MV-4-11 (cell line): ENCODE results near the gene NGB.
"Not testable (repeated sequence)": the region's sequence is repeated elsewhere in the genome, so short reads cannot be mapped to it uniquely, and the experiment has no call there.

ENCODE experiments used
- DNase-seq: peaks from one replicate; lab custom pipeline; 2025; lab: John Stamatoyannopoulos, UW

Gene NGB

DNA sequence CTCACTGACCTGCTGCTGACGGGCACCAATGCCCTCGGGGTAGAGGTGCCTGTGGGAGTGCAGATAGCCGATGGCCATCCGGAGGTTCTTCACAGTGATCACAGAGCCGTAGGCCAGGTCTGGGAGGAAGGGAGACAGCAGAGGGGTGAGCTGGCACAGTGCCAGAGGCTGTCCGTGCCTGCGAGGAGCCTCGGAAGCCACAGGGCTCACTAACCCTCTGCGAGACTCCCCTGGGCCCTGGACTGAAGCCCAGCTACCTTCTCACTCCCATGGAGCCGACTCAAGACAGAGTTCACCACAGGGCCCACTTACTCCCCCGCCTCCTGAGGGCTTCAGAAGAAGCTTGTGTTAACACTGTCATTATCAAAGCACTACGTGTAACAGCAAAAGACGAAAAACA lies 25.1 kb upstream of the NGB start:
- DNase-seq = no peak

DNA sequence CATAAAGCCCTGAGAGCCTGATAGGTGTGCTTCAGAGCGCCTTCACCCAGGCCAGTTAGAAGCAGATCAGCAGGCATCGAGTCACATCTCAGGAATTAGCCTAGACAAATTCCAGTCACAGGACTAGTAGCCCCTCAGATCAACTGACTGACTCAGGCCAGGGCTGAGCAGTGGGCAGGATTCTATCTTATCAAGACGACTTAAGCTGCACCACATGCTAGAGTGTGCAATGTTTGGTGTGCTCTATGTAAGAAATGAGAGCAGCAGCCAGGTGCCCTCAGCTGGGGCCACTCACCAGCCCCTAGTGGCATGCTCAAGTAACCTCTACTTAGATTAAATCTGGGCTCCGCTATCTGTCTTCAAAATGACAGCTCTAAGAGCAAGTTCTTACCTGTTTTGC lies 19.7 kb upstream of the NGB start:
- no peak for DNase-seq

DNA sequence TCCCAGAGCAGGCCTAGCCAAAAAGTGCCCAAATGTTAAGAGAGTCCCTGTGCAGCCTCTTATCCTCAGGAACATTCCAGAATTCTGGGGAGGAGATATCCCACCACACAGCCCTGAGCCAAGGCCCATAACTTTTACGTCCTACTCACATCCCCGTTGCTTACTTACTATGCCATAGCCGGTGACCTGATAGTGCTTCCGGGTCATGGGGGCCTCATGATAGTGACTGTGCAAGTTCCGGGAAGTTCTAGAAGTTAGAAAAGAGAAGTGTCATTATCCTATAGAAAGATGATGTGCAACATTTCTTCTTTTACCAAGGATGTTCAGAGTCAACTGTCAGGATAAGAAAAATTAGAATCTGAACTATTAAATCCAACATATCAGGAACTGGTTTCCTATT lies 15.6 kb upstream of the NGB start:
- no peak for DNase-seq

DNA sequence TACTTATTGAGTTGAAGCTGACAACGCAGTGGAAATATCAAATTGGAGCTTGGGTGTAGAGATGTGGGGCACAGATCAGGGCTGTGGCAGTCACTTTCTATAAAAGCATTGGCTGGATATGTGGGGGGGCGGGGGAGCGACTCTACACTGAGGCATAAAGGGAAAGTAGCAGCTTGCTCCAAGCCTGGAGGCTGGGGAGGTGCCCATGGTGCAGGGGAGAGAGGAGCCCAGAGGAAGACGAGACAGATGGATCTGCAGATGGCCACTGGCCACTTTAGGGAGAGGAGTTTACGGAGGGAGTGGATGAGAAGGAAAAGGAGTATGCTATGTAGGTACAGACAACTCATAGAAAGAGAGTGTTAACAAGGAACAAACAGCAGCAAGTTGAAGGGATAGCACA lies 13.5 kb upstream of the NGB start:
- DNase-seq = no peak

DNA sequence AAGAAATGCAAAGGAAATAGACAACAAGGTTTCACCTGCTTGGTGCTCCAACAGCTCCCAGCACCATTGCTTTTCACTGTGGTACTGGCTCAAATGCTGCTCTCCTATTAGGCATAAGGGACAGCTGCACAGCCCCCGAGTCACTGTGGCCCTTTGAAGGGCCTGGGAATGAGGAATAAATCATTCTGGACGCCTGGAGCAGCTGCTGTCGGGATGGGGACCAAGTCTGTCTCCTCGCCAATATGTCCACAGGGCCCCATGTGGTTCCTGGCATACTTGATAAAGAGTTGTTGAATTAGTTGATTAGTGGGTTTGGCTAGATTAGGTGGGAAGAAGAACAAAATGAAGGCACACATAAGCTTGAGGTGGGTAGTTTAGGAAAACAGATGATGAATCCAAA lies 13.1 kb upstream of the NGB start:
- DNase-seq = no peak

DNA sequence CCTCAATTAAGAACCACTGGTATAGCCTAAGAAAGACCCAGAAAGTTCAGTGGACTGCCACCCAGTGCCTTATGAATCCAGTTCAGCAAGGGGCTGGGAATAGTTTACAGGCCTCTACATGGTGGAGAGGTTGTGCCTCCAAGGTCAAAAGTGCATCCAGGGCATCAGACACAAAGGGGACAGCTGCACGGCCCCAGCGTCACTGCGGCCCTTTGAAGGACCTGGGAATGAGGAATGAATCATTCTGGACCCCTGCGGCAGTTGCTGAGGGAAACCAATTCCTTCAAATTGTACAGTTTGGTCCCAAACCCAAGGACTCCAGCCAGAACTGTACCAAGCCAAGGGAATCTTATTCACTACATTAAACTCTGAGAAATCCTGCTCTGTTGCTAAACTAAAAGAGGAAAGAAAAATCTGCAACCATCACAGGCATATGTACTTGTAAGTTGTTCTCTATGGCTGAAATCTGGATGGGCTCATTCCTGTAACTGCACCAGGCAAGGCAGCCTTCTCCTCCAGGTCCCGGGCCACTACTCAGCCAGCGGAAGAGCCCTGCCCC lies 10.9 kb upstream of the NGB start:
- no peak for DNase-seq

DNA sequence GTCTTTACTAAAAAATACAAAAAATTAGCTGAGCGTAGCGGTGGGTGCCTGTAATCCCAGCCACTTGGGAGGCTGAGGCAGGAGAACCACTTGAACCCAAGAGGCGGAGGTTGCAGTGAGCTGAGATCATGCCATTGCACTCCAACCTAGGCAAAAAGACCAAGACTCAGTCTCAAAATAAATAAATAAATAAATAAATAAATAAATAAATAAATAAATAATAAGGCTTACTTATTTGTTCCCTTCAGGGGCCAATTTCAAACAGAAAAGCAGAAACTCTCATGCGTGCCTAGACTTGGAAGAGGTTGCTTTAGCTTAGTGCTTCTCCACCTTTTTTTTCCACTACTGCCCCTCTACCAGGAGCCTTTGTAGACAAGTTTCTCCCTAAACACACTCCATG lies 9.9 kb upstream of the NGB start:
- not testable (repeated sequence) for DNase-seq

DNA sequence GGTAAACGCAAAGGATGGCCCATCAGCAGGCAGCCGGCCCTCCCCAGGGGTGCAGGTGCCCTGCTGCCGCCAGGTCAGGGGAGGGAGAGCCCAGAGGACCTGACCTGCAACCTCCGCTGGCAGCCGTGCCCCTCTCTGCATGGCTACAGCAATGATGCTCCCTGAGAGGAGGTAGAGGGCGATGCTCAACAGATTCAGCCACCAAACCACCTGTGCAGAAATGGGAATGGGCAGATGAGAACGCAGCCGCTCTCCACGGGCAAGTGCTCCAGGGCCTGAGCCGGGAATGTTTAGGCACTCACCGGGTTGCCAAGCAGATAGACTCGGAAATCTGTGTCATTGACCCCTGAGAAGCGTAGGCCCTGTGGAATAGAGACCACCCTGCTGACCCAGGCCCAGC lies 8.7 kb upstream of the NGB start:
- DNase-seq = no peak

DNA sequence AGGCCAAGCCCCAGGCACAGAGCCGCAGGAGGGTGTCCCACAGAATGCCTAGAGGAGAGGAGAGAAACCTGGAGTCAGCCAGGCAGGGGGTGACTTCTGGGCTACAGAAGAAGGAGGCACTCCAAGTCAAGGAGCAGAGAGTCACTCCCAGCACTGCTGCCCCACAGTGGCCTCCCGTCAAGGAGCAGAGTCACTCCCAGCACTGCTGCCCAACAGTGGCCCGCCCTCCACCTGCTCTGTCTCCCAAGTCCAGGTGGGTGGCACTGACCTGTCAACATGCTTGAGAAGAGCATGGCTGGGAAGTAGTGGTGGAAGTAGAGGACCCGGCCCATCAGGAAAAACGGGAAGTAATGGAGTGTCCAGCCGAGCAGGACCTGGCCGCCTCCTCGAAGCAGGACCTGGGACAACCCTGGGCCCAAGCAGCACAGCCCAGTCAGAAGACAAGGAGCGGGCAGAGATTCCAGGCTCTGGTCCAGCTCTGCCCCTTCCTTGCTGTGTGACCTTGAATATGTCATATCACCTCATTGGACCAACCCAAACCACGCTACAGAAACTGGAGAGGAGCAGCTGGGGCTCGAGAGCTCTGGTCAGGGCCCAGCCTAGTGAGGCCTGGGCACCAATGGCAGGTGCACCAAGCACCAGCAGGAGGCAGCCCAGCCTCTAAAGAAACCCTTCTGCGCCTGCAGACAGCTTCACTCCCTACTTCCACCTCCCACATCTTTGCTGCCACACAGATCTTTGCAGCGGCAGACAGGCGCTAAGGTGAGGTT lies 7.6 kb upstream of the NGB start:
- no peak for DNase-seq

DNA sequence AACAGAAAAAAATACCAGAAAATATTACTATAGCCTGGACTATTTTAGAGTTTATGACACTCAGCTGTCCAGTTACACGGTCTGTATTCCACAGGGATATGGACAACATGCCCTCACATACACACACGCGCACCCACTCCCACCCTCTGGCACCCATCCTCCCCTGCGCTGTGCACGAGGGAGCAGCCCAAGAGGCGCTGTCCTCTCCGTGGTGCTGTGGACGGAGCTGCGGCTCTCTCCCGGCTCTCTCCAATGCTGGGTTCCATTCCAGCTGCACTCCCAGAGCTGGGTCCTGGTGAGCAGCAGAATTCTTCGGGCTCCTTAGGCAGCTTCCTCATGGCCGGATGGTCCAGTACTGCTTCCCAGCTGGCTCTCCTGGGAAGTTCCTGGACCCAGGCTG lies 6.0 kb upstream of the NGB start:
- no peak for DNase-seq

DNA sequence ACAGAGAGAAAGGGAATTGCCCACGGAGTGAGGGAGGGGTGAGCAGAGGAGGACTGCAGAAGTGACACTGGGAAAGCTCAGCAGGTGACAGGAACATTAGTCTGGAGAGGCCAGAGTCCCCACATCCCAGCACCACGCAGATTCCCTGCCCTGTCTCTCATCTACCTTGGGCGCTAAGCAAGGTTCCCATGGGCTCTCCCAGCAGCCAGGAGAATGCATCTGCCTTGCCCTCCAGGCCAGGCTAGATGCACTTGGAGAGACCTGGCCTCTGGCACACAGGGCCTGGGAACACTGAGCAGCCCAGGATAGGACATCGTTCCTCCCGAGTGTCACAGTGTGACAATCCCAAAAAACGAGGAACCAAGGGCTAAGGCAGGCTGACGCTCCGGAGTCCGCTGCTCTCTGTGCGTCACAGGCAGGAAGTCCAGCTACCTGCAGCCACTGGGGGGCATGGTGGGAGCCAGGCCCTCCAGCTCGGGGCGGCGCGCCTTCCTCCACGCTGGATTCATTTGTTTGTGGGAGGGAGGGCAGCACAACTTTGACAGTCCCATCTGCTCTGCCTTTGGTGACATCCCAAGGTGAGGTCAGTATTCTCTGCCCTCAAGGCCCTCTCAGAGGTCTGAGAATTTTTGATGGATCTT lies 5.4 kb upstream of the NGB start:
- DNase-seq = no peak

DNA sequence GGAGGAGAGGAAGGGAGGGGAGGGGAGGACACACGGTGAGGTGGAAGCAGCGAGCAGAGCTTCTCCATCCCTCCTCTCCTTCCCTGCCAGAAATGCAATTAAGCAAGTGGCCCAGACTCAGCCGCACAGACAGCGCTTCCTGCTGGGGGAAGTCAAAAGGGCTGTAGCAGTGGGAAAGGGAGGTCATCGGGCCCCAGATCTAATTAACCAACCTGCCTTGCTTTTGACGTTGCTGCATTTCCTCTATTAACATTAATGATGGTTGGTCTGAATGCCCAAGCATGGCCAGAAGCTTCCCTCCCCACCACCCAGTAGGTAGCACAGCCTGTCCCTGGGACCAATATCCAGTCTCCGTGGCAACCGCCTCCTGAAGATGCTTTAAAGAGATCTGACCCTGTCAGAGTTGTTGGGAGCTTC lies 4.6 kb upstream of the NGB start:
- DNase-seq = no peak

DNA sequence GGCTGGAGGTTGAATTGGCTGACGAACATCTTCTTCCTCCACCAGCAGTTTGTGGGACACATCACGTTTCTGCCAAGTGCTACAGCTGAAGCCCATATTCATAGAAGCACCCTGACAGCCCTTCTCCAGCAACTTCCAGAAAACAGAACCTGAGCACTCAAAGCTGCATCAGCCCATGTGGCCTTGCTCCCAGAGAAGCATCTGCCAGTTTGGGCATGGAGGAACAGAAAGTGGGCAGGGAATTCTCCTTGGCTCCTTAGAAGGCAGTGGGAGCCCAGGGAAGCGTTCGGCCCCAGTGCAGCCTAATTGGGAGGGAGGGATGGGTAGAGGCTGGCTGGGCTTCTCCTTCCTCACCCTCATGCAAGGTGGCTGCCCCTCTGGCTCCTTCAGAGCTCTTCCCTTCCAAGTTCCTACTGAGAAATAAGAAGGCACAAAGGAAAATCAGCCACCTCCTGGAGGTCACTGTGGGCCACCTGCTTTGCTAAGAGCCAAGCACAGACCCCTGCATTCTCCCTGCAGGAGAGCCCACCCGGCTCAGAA lies 4.1 kb upstream of the NGB start:
- no peak for DNase-seq

DNA sequence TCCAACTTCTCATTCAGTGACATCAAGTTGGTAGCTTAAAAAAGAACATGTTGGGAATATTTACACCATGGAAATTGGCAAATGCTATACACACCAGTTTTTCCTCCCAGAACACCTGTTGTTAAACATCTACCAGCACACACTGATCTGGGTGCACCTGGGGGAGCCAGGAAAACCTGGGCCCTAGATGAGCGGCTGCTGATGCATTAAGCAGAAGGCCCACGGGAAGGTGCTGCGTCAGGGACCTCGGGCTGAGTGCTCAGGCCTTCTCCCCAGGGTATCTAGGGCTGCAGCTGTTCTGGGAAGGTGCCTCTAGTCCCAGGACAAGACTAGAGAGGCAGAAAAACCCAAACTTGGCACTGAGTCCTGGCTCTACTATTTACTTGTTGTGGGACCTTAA lies 2.8 kb upstream of the NGB start:
- no peak for DNase-seq

DNA sequence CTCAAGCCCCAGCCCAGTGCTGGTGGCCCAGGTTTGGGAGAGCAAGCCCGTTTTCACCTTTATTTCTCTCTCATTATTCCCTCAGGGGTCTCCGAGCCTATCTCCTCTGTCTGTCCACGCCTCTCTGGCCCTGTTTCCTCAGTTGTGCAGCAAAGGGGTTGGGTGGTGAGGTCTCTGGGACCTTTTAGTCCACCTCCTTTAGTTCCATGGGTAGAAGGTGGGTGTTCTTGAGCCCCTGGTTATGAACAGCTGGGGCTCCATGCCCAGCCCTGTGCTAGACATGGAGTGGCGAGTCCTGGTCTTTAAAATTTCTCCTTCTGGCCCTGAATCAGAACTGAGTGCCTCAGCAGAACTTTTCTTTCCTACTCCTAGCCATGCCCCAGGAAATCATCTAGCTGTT lies 1.3 kb upstream of the NGB start:
- no peak for DNase-seq

DNA sequence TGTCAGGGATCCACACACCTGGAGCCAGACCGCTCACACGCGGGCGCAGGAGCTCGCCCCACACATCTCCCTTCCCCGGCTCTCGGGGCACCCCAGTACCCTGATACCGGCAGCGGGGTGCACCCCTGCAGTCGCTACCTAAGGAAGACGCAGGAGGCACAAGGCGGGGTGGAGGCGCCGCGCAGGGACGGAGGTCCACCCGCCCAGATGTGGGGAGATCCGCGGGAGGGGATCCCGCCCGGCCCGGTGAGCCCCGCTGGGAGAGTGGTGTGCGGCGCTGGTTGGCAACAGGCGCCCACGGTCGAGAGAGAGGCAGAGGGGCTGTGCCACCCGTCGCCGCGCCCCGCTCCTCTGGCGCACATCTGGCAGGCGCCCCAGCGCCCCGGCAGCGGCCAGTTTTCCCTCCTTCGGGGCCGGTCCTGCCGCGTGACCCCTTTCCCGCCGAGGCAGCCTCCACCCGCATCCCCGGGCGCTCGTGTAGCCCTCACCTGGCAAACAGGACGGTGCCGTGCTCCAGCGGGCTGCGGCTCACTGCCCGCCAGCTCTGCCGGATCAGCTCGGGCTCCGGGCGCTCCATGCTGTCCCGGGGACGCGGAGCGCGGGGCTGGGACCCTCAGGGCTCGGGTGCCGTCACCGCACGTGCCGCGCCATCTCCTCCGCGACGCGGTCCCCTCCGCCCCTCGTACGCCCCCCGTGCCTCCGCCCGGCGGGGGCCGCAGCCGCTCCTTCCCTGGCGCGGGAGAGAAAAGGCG lies 469 bp downstream of the NGB start:
- no peak for DNase-seq

DNA sequence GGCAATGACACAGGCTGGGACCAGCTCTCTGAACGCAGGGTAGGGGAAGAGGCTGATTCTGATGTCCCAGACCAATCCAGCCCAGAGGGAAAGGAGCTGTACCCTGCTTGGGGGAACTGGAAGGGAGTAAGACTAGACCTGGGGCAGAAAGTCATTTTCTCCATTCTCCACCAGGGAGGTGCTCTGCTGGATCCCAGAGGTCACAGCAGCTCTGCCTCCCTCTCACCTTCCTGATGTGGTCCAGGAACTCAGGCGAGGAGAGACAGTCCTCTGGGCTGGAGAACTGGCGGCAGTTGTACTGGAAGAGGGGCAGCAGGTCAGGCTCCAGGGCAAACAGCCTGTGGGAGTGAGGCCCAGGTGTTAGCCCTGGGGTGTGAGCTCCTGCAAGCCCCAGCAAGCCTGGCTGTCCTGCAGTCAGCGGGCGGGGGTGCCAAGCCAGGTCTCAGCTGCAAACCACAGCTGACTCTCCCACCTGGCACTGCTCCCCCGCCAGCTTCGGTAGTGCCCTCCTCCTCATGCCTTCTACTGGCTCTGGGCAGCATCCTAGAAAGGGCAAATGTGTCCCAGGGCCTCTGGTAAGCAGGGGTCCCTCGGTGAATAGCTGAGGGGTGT lies 1.9 kb downstream of the NGB start:
- no peak for DNase-seq

DNA sequence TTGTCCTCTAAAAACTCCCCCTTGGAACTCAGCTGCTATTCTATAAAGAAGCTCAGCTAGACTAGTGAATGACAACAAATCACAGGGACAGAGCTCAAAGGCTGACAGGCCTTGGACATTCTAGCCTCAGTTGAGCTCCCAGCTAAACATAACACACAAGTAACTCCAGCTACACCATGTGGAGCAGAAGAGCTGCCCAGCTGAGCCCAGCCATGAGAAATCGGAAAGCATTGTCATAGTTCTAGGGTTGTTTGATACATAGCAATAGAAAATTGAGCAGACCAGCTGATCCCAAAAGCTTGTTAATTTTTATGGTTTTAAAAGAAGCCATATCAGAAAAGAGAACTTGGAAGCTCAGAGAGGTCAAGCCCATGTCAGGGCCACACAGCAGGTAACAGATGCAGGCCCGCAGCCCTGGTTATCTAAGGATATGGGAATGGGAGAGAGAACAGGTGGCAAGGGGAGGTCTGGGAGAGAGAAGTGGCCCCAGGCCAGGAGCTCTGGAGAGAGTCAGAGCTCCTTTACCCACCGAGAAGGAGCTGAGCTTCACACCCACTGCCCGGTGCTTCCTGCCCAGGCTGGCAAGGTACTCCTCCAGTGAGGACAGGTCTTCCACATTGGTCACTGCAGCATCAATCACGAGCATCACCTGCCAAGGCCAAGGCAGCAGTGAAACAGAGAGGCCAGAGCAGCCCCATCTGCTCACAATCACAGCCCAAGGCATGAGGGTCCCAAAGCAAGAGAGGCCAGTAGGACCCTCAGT lies 2.9 kb downstream of the NGB start:
- DNase-seq = no peak

DNA sequence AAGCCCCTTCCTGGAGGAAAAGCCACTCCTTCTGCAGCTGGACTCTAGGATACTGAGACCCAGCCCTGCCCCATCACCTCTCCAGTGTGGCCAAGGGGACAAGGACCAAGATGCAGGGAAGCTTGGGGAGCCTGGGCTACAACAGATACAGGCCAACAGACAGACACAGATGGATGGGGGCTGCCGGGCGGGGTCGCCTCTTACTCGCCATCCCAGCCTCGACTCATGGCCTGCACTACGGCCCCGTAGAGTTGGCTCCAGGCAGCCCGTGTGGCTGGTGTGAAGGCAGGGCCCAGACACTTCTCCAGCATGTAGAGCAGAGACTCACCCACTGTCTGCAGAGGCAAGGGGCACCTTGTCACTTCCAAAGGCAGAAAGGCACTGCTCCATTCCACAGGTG lies 4.7 kb downstream of the NGB start:
- no peak for DNase-seq

DNA sequence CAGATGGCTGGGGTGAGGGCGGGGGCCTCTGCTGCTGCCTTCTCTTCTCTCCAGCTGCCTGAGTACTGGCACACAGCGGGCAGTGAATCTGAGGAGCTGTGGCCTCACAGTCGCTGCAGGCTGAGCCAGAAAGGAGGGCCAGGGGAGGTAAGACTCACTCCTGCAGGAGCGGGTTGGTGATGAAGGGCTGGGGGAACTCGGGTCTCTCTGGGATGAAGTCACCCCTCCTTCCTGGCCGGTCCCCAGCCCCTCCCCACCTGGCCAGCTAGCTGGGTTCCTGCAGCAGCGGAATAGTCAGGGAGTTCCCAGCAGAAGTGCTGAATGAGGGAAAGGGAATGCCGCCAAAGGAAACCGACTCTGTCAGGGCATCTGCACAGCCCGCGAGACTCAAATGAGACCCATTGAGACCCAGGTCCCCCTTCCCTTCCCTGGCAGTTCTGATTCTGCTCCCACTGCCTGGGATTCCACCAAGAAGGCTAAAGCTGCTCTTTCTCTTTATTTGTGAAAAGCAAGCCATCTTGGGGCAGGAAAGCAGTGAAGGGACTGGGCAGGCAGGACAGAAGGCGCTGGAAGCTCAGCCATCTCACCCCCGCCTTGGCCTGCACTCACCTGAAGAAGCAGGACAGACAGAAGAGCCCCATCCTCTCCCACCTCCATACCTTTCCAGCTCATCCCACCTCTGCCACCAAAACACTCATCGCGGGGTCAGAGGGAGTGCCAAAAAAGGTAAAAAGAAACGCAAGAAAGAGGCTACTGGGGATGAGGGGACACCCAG lies 5.3 kb downstream of the NGB start:
- DNase-seq = no peak

DNA sequence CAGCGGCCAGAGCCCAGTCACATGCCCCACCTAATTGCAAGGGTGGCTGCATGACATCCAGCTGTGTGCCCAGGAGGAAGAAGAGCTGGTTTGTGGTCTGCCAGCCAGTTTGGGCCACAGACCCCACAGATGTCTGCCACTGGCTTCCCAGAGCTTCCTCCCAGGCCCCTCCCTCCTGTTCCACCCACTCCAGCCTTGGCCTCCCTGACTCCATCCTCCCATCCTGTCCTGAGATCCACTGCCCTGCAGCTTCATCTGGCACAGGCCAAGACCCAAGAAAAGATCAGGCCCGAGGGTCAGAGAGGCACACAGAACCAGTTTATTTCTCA lies 5.9 kb downstream of the NGB start:
- no peak for DNase-seq
